Mucosa of rectum (tissue), 2 donors: ENCODE data around the gene NOC3L.

ENCODE experiments used
- H3K27ac ChIP-seq, 2 donors: one replicate each; pipeline ENCODE4 v1.7.0; 2013; ENCODE audit warnings: inconsistent platforms in 2 of 2, low read depth in 2 of 2, low read length in 2 of 2
- H3K27me3 ChIP-seq, 2 donors: one replicate each; pipeline ENCODE4 v1.7.0; 2013; ENCODE audit warnings: low read length in 2 of 2; ENCODE audit not compliant: control insufficient read depth in 2 of 2, insufficient read depth in 2 of 2
- H3K36me3 ChIP-seq, 2 donors: one replicate each; pipeline ENCODE4 v1.7.0; 2013; ENCODE audit warnings: low read length in 2 of 2; ENCODE audit not compliant: control insufficient read depth in 2 of 2, insufficient read depth in 2 of 2
- H3K4me1 ChIP-seq, 2 donors: one replicate each; pipeline ENCODE4 v1.7.0; 2013; ENCODE audit warnings: low read length in 2 of 2, mild to moderate bottlenecking in 1 of 2; ENCODE audit not compliant: control insufficient read depth in 2 of 2, insufficient read depth in 2 of 2
- H3K4me3 ChIP-seq, 2 donors: one replicate each; pipeline ENCODE4 v1.7.0; 2013; ENCODE audit warnings: low read length in 2 of 2
- H3K9ac ChIP-seq, 2 donors: one replicate each; pipeline ENCODE4 v1.7.0; 2013; ENCODE audit warnings: low read length in 2 of 2, low read depth in 1 of 2, mild to moderate bottlenecking in 1 of 2
- H3K9me3 ChIP-seq, 2 donors: one replicate each; pipeline ENCODE4 v1.7.0; 2013; ENCODE audit warnings: low read length in 2 of 2; ENCODE audit not compliant: control insufficient read depth in 2 of 2
- donor health status: healthy.
- donor health status: Normal muscosa, but diverticular disease.

NOC3L gene

GRCh38 chr10:94287336-94287735 is 75.4 kb downstream of the NOC3L start:
- Histone ChIP-seq H3K4me1 (no peaks in the 10 kb centered on the region), H3K9ac (no peak overlapping the region), H3K9me3 (no peaks in the 10 kb centered on the region), H3K27me3 (no peaks in the 10 kb centered on the region), H3K36me3 (peaks cover 32 to 36% of the 10 kb centered on the region in 2 donors), H3K4me3 (no peak overlapping the region), H3K27ac (no peak overlapping the region)

- no peaks in the 10 kb centered on the region for H3K4me1 ChIP-seq
- H3K27me3 ChIP-seq = no peaks in the 10 kb centered on the region
- H3K9me3 ChIP-seq = no peaks in the 10 kb centered on the region
These were observed 75.8 kb downstream of the NOC3L start for GRCh38 chr10:94286901-94287300.

GRCh38 chr10:94285271-94285670 is 77.5 kb downstream of the NOC3L start:
- H3K9ac ChIP-seq = no peak overlapping the region
- peaks cover 41 to 43% of the 10 kb centered on the region in 2 donors for H3K36me3 ChIP-seq
- no peak overlapping the region for H3K27ac ChIP-seq
- H3K4me3 ChIP-seq = no peak overlapping the region
- no peaks in the 10 kb centered on the region for H3K4me1 ChIP-seq
- H3K27me3 ChIP-seq = no peaks in the 10 kb centered on the region
- H3K9me3 ChIP-seq = no peaks in the 10 kb centered on the region

More at GRCh38 chr10:94286901-94287300, 75.8 kb downstream of the NOC3L start:
- Histone ChIP-seq H3K9ac (no peak overlapping the region), H3K36me3 (peaks cover 32 to 37% of the 10 kb centered on the region in 2 donors), H3K27ac (no peak overlapping the region), H3K4me3 (no peak overlapping the region)
